ENCODE measurements around the gene MUC3A. TPM values are rescaled to one million over a fixed set of nuclear protein-coding genes. Genes with fewer than 3 reads are reported as not detected.

The MUC3A gene
- total RNA-seq, 1 experiment from 2014 or later = 2.0 TPM

DNA sequence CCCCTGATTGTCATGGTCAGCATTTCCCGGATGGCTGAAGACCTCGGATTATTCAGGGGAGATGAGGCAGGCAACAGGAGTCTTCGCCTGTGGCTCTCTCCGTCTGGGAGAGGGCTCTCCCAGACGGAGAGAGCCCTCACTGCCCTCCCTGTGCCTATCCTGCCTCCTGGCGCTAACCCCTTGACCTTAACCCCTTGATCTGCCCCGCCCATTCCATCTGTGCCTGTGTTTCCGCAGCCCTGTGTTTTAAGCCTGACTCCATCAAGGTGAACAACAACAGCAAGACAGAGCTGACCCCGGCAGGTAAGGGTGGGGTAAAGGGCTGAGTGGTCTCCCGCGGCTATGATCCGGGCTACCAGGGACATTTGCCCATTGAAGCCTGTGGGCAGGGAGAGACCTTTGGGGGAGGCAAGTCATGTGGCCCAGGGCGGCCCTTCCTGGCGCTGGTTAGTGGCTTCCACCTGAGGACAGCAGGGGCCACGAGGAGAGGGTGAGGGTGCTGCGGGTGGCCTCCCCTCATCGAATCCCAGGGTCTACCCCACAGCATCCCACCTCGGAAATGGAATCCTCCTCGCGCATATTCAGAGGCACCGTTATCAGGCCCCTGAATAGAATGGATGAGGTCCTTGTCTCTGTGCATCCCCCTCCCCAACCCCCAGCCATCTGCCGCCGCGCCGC, 15.8 kb downstream of the MUC3A start:
- peak overlapping the region; percentile 41 for H3K4me3 ChIP-seq (ENCODE audit: low read depth, low read length, poor library complexity, severe bottlenecking)
- no peak for DNase-seq (ENCODE audit: low spot score)

DNA sequence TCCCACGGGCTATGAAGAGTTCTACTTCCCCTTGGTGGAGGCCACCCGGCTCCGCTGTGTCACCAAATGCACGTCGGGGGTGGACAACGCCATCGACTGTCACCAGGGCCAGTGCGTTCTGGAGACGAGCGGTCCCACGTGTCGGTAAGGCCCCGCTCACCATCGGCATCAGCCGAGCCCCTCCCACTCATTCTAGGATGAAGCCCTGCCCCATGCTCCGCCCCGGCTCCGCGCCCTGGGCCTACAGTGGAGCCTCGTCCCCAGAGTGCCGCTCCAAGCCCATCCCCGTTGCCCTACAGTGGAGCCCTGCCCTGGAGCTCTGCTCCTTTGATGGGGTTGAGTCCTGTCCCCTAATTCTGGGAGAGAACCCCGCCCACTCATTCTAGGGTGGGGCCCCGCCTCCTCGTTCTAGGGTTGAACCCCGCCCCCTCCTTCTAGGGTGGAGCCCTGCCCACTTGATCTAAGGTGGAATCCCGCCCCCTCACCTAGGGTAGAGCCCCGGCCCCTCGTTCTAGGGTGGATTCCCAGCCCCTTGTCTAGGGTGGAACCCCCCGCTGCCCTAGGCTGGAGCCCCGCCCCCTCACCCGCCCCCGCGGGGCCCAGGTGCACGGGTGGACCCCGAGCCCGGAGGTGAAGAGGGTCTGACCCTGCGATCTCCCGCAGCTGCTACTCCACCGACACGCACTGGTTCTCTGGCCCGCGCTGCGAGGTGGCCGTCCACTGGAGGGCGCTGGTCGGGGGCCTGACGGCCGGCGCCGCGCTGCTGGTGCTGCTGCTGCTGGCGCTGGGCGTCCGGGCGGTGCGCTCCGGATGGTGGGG, 16.6 kb downstream of the MUC3A start:
- no peaks in the 10 kb centered on the region for H3K36me3 ChIP-seq (ENCODE audit: insufficient read depth, low read length, poor library complexity, severe bottlenecking)
- H3K27ac ChIP-seq (ENCODE audit: low read depth, low read length, poor library complexity, severe bottlenecking) = no peak overlapping the region
- H3K9me3 ChIP-seq (ENCODE audit: low read depth, low read length, poor library complexity, severe bottlenecking) = no peaks in the 10 kb centered on the region
- H3K4me1 ChIP-seq (ENCODE audit: insufficient read depth, low read length, poor library complexity, severe bottlenecking) = peaks cover 11% of the 10 kb centered on the region
- CTCF ChIA-PET = interaction anchor here (0.5 to 0.7 kb wide), 3 partner anchors 24 to 260 kb away, joined by 3 to 4 read pairs (median 3); partner anchors contain the start of gene POP7
- BruUV-seq (replicated peaks) = no TSS peak
- peak overlapping the region; percentile 41 for H3K4me3 ChIP-seq (ENCODE audit: low read depth, low read length, poor library complexity, severe bottlenecking)
- no peak for TF ChIP-seq EZH2 (IDR thresholded peaks at IDR 0.05; ENCODE audit: borderline replicate concordance, low read depth, low read length, poor library complexity, severe bottlenecking)
- TF ChIP-seq, protein P1, sequence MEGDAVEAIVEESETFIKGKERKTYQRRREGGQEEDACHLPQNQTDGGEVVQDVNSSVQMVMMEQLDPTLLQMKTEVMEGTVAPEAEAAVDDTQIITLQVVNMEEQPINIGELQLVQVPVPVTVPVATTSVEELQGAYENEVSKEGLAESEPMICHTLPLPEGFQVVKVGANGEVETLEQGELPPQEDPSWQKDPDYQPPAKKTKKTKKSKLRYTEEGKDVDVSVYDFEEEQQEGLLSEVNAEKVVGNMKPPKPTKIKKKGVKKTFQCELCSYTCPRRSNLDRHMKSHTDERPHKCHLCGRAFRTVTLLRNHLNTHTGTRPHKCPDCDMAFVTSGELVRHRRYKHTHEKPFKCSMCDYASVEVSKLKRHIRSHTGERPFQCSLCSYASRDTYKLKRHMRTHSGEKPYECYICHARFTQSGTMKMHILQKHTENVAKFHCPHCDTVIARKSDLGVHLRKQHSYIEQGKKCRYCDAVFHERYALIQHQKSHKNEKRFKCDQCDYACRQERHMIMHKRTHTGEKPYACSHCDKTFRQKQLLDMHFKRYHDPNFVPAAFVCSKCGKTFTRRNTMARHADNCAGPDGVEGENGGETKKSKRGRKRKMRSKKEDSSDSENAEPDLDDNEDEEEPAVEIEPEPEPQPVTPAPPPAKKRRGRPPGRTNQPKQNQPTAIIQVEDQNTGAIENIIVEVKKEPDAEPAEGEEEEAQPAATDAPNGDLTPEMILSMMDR (conservative IDR thresholded peaks at IDR 0.05; ENCODE audit: low read depth, low read length) = peak; percentile 97
- intact Hi-C loops (cut with micrococcal nuclease; ENCODE audit: unreplicated experiment) = loop anchor here (1.0 kb wide), 1 partner anchor 93 kb away; no protein-coding TSS in a partner anchor
- DNase-seq (ENCODE audit: low spot score) = peak; percentile 87
- POLR2A ChIA-PET (ENCODE audit: low non-redundant PET) = no interaction called here
- H3K27me3 ChIP-seq (replicated peaks; ENCODE audit: insufficient read depth, low read depth, low read length, poor library complexity) = peaks cover 67% of the 10 kb centered on the region

More for the DNA sequence above, 15.8 kb downstream of the MUC3A start:
- no TSS peak for BruUV-seq (replicated peaks)
- H3K4me1 ChIP-seq (ENCODE audit: insufficient read depth, low read length, poor library complexity, severe bottlenecking) = peaks cover 11% of the 10 kb centered on the region
- no peaks in the 10 kb centered on the region for H3K36me3 ChIP-seq (ENCODE audit: insufficient read depth, low read length, poor library complexity, severe bottlenecking)
- H3K27ac ChIP-seq (ENCODE audit: low read depth, low read length, poor library complexity, severe bottlenecking) = no peak overlapping the region
- CTCF ChIA-PET = no interaction called here
- peaks cover 74% of the 10 kb centered on the region for H3K27me3 ChIP-seq (replicated peaks; ENCODE audit: insufficient read depth, low read depth, low read length, poor library complexity)
- POLR2A ChIA-PET (ENCODE audit: low non-redundant PET) = no interaction called here
- H3K9me3 ChIP-seq (ENCODE audit: low read depth, low read length, poor library complexity, severe bottlenecking) = no peaks in the 10 kb centered on the region
- intact Hi-C loops (cut with micrococcal nuclease; ENCODE audit: unreplicated experiment) = no loop called here
- TF ChIP-seq, protein P1 (conservative IDR thresholded peaks at IDR 0.05; ENCODE audit: low read depth, low read length) = no peak
- TF ChIP-seq EZH2 (IDR thresholded peaks at IDR 0.05; ENCODE audit: borderline replicate concordance, low read depth, low read length, poor library complexity, severe bottlenecking) = no peak

DNA sequence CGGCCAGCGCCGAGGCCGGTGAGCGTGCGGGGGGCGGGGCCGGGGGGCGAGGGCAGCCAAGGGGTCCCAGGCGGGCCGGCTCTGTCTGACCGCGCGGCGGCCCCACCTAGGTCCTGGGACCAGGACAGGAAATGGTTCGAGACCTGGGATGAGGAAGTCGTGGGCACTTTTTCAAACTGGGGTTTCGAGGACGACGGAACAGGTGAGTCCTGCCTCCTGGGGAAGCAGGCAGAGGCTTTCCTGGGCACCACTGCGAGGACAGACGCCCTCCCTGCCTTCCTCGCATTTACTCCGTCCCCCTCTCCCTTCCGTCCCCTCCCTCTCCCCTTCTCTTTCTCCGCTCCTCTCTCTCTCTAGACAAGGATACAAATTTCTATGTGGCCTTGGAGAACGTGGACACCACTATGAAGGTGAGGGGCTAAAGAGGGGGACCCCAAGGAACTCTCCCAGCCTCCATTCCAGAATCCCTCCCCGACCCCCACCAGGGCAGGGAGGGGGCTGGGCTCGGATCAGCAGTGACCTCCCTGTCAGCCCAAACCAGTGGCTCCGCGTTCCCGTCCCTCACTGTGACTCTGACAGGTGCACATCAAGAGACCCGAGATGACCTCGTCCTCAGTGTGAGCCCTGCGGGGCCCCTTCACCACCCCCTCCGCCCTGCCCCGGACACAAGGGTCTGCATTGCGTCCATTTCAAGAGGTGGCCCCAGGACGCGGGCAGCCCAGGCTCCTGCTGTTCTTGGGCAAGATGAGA, 17.4 kb downstream of the MUC3A start:
- intact Hi-C loops (cut with micrococcal nuclease; ENCODE audit: unreplicated experiment) = loop anchor here (1.0 kb wide), 1 partner anchor 93 kb away; no protein-coding TSS in a partner anchor
- BruUV-seq (replicated peaks) = no TSS peak
- TF ChIP-seq, protein P1 (conservative IDR thresholded peaks at IDR 0.05; ENCODE audit: low read depth, low read length) = no peak
- TF ChIP-seq EZH2 (IDR thresholded peaks at IDR 0.05; ENCODE audit: borderline replicate concordance, low read depth, low read length, poor library complexity, severe bottlenecking) = peak; percentile 15
- H3K9me3 ChIP-seq (ENCODE audit: low read depth, low read length, poor library complexity, severe bottlenecking) = no peaks in the 10 kb centered on the region
- H3K27ac ChIP-seq (ENCODE audit: low read depth, low read length, poor library complexity, severe bottlenecking) = no peak overlapping the region
- peaks cover 11% of the 10 kb centered on the region for H3K4me1 ChIP-seq (ENCODE audit: insufficient read depth, low read length, poor library complexity, severe bottlenecking)
- no peaks in the 10 kb centered on the region for H3K36me3 ChIP-seq (ENCODE audit: insufficient read depth, low read length, poor library complexity, severe bottlenecking)
- DNase-seq (ENCODE audit: low spot score) = no peak
- POLR2A ChIA-PET (ENCODE audit: low non-redundant PET) = no interaction called here
- CTCF ChIA-PET = interaction anchor here (0.7 kb wide), 1 partner anchor 261 kb away, joined by 4 read pairs; the partner anchor contains the start of gene POP7
- H3K27me3 ChIP-seq (replicated peaks; ENCODE audit: insufficient read depth, low read depth, low read length, poor library complexity) = peaks cover 65% of the 10 kb centered on the region
- peak overlapping the region; percentile 41 for H3K4me3 ChIP-seq (ENCODE audit: low read depth, low read length, poor library complexity, severe bottlenecking)
